Measurements from ENCODE around the gene INPP5A. TPM values are rescaled to one million over a fixed set of nuclear protein-coding genes. Genes with fewer than 3 reads are reported as not detected.

Gene INPP5A
- total RNA-seq, 2 donors from 2014 or later: 20.7 to 26.7 TPM

DNA sequence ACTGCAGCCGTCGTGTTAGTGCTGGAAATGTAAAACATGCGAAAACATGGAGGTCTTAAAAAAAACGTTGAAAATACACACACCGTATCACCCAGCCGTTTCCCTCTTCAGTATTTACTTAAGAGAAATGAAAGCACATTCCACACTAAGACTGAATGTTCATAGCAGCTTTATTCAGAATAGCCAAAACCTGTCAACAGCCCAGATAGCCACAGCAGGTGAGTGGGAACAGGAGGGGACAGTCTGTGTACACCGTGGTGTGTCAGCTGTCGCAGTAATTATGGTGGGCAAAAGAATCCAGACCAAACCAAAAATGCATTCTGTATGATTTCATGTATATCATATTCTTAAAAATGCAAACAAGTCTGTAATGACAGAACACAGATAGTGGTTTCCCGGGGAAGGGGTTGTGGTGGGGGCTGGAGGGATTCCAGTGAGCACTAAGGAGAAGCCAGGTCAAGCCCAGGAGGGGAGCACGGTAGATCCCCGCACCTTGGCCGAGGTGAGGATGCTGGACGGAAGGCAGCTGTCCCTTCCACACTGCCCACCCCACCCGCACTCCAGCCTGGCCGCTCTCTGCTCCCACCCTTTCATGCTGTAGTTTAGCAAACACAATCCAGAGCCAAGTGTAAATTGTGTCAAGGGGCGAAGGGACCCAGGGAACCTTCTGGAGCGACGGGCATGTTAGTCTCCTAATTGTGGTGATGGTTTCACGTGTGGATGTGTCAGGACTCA, 124.8 kb downstream of the INPP5A start:
- H3K9me3 ChIP-seq (ENCODE audit: control insufficient read depth, low read length): no peaks in the 10 kb centered on the region
- H3K4me1 Mint-ChIP-seq: no peaks in the 10 kb centered on the region
- DNase-seq: no peak

DNA sequence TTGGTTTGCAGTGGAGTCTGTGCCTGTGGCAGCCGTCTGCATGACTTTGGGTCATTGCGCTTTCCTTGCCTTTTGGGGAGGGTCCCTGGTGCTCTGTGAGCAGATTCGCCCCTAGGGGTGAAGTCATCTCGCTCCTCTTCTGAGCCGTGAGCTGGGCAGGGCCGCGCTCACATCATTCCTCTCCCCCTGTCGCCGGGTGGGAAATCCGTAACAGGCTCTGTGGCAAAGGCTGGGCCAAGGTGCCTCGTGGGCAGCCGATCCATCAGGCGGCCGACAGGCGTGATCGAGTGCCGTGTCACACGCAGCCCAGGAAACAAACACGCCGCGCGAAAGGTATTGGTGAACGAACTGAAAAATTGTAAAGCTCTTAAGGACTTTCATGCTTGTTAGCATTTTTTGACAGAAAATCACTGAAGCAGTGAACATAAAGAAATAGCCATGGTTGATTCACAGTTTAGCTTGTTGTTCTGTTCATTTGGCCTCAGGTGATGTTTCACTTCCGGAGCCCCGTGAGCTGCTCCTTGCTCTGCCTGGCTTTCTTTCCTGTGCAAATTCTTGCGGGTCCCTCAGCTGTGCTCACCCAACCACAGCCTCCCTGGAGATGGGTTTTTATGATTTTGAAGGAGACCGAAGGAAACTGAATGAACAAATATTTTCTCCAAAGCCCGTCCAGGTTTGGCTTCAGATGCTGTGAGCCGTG, 126.2 kb downstream of the INPP5A start:
- H3K4me1 ChIP-seq (ENCODE audit: control insufficient read depth, insufficient read depth, low read length): no peaks in the 10 kb centered on the region
- H3K9me3 ChIP-seq (ENCODE audit: control insufficient read depth, low read length): no peaks in the 10 kb centered on the region
- no peak for DNase-seq
- no peaks in the 10 kb centered on the region for H3K27me3 Mint-ChIP-seq (ENCODE audit: insufficient read depth)
- H3K36me3 Mint-ChIP-seq (ENCODE audit: low read depth): peaks cover 7% of the 10 kb centered on the region
- no peaks in the 10 kb centered on the region for H3K4me1 Mint-ChIP-seq
- H3K27me3 ChIP-seq (ENCODE audit: control insufficient read depth, insufficient read depth, low read length, poor library complexity, severe bottlenecking): no peaks in the 10 kb centered on the region
- 91 to 94% methylated on average over 24 to 29 of the region's 29 CpGs for WGBS, 2 experiments (ENCODE audit: insufficient coverage in 1 of 2, insufficient read length in 1 of 2)
- H3K4me3 Mint-ChIP-seq: no peak overlapping the region
- no peak overlapping the region for H3K27ac Mint-ChIP-seq
- TF ChIP-seq, protein P1, sequence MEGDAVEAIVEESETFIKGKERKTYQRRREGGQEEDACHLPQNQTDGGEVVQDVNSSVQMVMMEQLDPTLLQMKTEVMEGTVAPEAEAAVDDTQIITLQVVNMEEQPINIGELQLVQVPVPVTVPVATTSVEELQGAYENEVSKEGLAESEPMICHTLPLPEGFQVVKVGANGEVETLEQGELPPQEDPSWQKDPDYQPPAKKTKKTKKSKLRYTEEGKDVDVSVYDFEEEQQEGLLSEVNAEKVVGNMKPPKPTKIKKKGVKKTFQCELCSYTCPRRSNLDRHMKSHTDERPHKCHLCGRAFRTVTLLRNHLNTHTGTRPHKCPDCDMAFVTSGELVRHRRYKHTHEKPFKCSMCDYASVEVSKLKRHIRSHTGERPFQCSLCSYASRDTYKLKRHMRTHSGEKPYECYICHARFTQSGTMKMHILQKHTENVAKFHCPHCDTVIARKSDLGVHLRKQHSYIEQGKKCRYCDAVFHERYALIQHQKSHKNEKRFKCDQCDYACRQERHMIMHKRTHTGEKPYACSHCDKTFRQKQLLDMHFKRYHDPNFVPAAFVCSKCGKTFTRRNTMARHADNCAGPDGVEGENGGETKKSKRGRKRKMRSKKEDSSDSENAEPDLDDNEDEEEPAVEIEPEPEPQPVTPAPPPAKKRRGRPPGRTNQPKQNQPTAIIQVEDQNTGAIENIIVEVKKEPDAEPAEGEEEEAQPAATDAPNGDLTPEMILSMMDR (conservative IDR thresholded peaks at IDR 0.05): no peak
- H3K9ac ChIP-seq (ENCODE audit: extremely low read depth, low read length, poor library complexity, severe bottlenecking): no peak overlapping the region
- no peaks in the 10 kb centered on the region for H3K9me3 Mint-ChIP-seq
- no peak overlapping the region for H3K4me3 ChIP-seq (ENCODE audit: low read length)
- H3K27ac ChIP-seq (ENCODE audit: low read depth, low read length): no peak overlapping the region
- peaks cover 5% of the 10 kb centered on the region for H3K36me3 ChIP-seq (ENCODE audit: control insufficient read depth, insufficient read depth, low read length)

More for the DNA sequence above, 124.8 kb downstream of the INPP5A start:
- H3K4me3 Mint-ChIP-seq: no peak overlapping the region
- Histone ChIP-seq H3K36me3 (ENCODE audit: control insufficient read depth, insufficient read depth, low read length) (peaks cover 5% of the 10 kb centered on the region), H3K4me3 (ENCODE audit: low read length) (no peak overlapping the region), H3K27ac (ENCODE audit: low read depth, low read length) (no peak overlapping the region), H3K4me1 (ENCODE audit: control insufficient read depth, insufficient read depth, low read length) (no peaks in the 10 kb centered on the region), H3K27me3 (ENCODE audit: control insufficient read depth, insufficient read depth, low read length, poor library complexity, severe bottlenecking) (no peaks in the 10 kb centered on the region), H3K9ac (ENCODE audit: extremely low read depth, low read length, poor library complexity, severe bottlenecking) (no peak overlapping the region)
- 94 to 95% methylated on average over 12 to 19 of the region's 19 CpGs for WGBS, 2 experiments (ENCODE audit: insufficient coverage in 1 of 2, insufficient read length in 1 of 2)
- TF ChIP-seq, protein P1 (conservative IDR thresholded peaks at IDR 0.05): no peak
- H3K27ac Mint-ChIP-seq: no peak overlapping the region
- no peaks in the 10 kb centered on the region for H3K9me3 Mint-ChIP-seq
- no peaks in the 10 kb centered on the region for H3K27me3 Mint-ChIP-seq (ENCODE audit: insufficient read depth)
- peaks cover 7% of the 10 kb centered on the region for H3K36me3 Mint-ChIP-seq (ENCODE audit: low read depth)

DNA sequence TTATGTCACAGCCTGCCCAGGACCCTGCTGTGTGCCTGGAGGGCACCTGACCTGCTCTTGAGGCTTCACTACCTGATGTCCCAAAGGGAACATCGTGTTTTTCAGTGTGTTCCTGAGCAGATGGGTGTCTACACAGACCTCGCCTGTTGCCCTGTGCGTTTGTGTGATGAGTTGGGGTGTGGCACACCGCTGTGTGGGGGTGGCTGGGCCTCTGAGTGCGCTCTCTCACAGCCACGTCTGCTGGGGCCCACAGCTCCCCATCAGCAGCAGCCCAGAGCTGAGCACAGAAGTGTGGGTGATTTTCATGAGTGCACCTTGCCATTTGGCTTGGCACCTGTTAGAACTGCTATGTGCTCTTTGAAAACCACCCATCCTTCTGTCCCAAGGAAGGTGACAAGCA, 126.8 kb downstream of the INPP5A start:
- no peaks in the 10 kb centered on the region for H3K4me1 ChIP-seq (ENCODE audit: control insufficient read depth, insufficient read depth, low read length)
- no peaks in the 10 kb centered on the region for H3K27me3 Mint-ChIP-seq (ENCODE audit: insufficient read depth)

More for the DNA sequence above, 126.8 kb downstream of the INPP5A start:
- Mint-ChIP-seq H3K4me3 (no peak overlapping the region), H3K36me3 (ENCODE audit: low read depth) (peaks cover 7% of the 10 kb centered on the region), H3K4me1 (no peaks in the 10 kb centered on the region), H3K9me3 (no peaks in the 10 kb centered on the region), H3K27ac (no peak overlapping the region)
- H3K4me3 ChIP-seq (ENCODE audit: low read length): no peak overlapping the region
- 86 to 87% methylated on average over 2 to 6 of the region's 6 CpGs for WGBS, 2 experiments (ENCODE audit: insufficient coverage in 1 of 2, insufficient read length in 1 of 2)
- H3K27me3 ChIP-seq (ENCODE audit: control insufficient read depth, insufficient read depth, low read length, poor library complexity, severe bottlenecking): no peaks in the 10 kb centered on the region
- DNase-seq: no peak
- TF ChIP-seq, protein P1 (conservative IDR thresholded peaks at IDR 0.05): no peak
- no peak overlapping the region for H3K9ac ChIP-seq (ENCODE audit: extremely low read depth, low read length, poor library complexity, severe bottlenecking)
- H3K9me3 ChIP-seq (ENCODE audit: control insufficient read depth, low read length): no peaks in the 10 kb centered on the region
- H3K27ac ChIP-seq (ENCODE audit: low read depth, low read length): no peak overlapping the region
- peaks cover 4% of the 10 kb centered on the region for H3K36me3 ChIP-seq (ENCODE audit: control insufficient read depth, insufficient read depth, low read length)
